ENCODE results near the gene KRT3. TPM values are rescaled to one million over a fixed set of nuclear protein-coding genes. Genes with fewer than 3 reads are reported as not detected.

KRT3 gene
- total and polyA plus RNA-seq, 2 donors (not counting 1 experiment from before 2014, with no cell fraction given): not detected

DNA sequence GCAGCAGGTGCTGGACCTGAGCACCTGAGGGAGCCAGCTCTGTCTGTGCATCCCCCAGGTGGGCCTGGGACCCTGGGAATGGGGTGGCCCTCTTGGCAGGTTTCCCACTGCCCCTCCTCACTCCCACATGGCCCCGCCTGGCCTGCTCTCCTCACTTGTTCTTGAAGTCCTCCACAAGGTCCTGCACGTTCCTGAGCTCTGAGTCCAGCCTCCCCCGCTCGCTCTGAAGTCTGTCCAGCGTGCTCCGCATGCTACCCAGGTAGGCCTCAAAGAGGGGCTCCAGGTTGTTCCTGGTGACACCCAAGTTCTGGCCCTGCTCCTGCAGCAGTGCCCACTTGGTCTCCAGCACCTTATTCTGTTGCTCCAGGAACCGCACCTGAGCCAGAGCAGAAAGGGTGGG, 35.3 kb upstream of the KRT3 start:
- ATAC-seq (ENCODE audit: low read depth) (no peak), DNase-seq (no peak)
- CTCF ChIA-PET: no interaction called here
- Mint-ChIP-seq H3K9me3 (ENCODE audit: insufficient read depth) (no peaks in the 10 kb centered on the region), H3K4me1 (no peaks in the 10 kb centered on the region), H3K4me3 (no peak overlapping the region), H3K27me3 (peaks cover 20% of the 10 kb centered on the region), H3K27ac (no peak overlapping the region)
- H3K27ac ChIP-seq (ENCODE audit: low read length in 2 of 2): no peak overlapping the region
- H3K4me2 ChIP-seq (replicated peaks; ENCODE audit: low read depth, low read length, poor library complexity, severe bottlenecking): no peak overlapping the region
- H3K4me1 ChIP-seq (ENCODE audit: control insufficient read depth in 2 of 2, insufficient read depth in 2 of 2, low read length in 2 of 2): no peaks in the 10 kb centered on the region
- TF ChIP-seq EZH2 (IDR thresholded peaks at IDR 0.05; ENCODE audit: borderline replicate concordance, insufficient read depth, low read depth, low read length, poor library complexity, severe bottlenecking) (no peak), CTCF (IDR thresholded peaks at IDR 0.05) (no peak)
- no peak overlapping the region for H3K9ac ChIP-seq (ENCODE audit: low read length)
- intact Hi-C loops (cut with micrococcal nuclease): no loop called here
- no peaks in the 10 kb centered on the region for H3K36me3 ChIP-seq (replicated peaks in 1 of 2; ENCODE audit: control extremely low read depth in 1 of 2, control insufficient read depth in 1 of 2, extremely low read depth in 1 of 2, insufficient read depth in 2 of 2, low read length in 1 of 2)
- POLR2A ChIA-PET: no interaction called here
- H4K20me1 ChIP-seq (ENCODE audit: control insufficient read depth, insufficient read depth, low read length, poor library complexity, severe bottlenecking): no peaks in the 10 kb centered on the region
- no peak overlapping the region for H3K4me3 ChIP-seq (ENCODE audit: control extremely low read depth in 1 of 5, extremely low read depth in 1 of 5, insufficient read depth in 1 of 5, low read depth in 2 of 5, low read length in 4 of 5)
- WGBS (ENCODE audit: insufficient coverage): 89% methylated on average over 7 of the region's 7 CpGs
- no peaks in the 10 kb centered on the region for H3K9me3 ChIP-seq (ENCODE audit: control extremely low read depth in 1 of 3, control insufficient read depth in 2 of 3, insufficient read depth in 1 of 3, low read length in 2 of 3)
- H2AFZ ChIP-seq (ENCODE audit: insufficient read depth, low read depth, low read length, poor library complexity, severe bottlenecking): no peak overlapping the region
- no peaks in the 10 kb centered on the region for H3K79me2 ChIP-seq (ENCODE audit: control insufficient read depth, insufficient read depth, low read length)
- peaks cover 0 to 4% (median 0%) of the 10 kb centered on the region in 4 experiments for H3K27me3 ChIP-seq (replicated peaks in 1 of 4; ENCODE audit: control extremely low read depth in 1 of 4, control insufficient read depth in 3 of 4, insufficient read depth in 4 of 4, low read length in 3 of 4)

DNA sequence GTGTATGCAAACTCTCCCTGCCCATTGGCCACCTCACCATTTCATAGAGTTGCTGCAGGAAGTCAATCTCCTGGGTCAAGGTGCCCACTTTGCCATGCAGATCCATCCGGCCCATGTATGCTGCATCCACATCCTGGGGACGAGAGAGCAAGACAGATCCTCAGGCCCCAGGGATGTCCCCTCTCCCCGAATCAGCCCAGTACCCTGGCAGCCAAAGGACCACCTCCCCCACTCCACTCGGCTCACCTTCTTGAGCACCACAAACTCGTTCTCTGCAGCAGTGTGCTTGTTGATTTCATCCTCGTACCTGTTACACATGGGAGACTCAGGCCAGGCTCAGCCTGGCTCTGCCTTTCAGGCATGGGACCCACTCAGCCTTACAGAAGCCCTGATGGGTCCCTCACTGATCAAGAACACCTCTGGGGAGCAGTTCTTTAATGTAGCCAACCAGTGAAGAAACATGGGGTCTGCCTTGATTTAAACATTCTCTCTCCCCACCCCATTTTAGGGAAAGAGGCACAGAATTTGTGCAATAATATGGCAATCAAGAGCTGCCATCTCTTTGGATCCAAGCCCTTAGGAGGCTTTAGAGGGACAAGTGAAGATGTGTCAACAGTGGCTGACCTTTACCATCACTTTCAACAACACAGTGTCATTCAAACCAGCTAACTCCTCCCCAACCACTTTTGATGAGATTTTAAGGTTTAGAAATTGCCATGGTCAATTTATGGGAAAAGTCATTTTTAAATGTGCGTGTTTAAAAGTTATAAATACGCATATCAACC, 34.3 kb upstream of the KRT3 start:
- no peaks in the 10 kb centered on the region for H3K9me3 Mint-ChIP-seq (ENCODE audit: insufficient read depth)
- Histone ChIP-seq H4K20me1 (ENCODE audit: control insufficient read depth, insufficient read depth, low read length, poor library complexity, severe bottlenecking) (no peaks in the 10 kb centered on the region), H3K27me3 (replicated peaks in 1 of 4; ENCODE audit: control extremely low read depth in 1 of 4, control insufficient read depth in 3 of 4, insufficient read depth in 4 of 4, low read length in 3 of 4) (peaks cover 0 to 8% (median 0%) of the 10 kb centered on the region in 4 experiments), H3K79me2 (ENCODE audit: control insufficient read depth, insufficient read depth, low read length) (no peaks in the 10 kb centered on the region), H3K4me1 (ENCODE audit: control insufficient read depth in 2 of 2, insufficient read depth in 2 of 2, low read length in 2 of 2) (no peaks in the 10 kb centered on the region), H3K9ac (ENCODE audit: low read length) (no peak overlapping the region), H3K36me3 (replicated peaks in 1 of 2; ENCODE audit: control extremely low read depth in 1 of 2, control insufficient read depth in 1 of 2, extremely low read depth in 1 of 2, insufficient read depth in 2 of 2, low read length in 1 of 2) (no peaks in the 10 kb centered on the region), H3K27ac (ENCODE audit: low read length in 2 of 2) (no peak overlapping the region), H3K4me3 (ENCODE audit: control extremely low read depth in 1 of 5, extremely low read depth in 1 of 5, insufficient read depth in 1 of 5, low read depth in 2 of 5, low read length in 4 of 5) (no peak overlapping the region), H2AFZ (ENCODE audit: insufficient read depth, low read depth, low read length, poor library complexity, severe bottlenecking) (no peak overlapping the region), H3K9me3 (ENCODE audit: control extremely low read depth in 1 of 3, control insufficient read depth in 2 of 3, insufficient read depth in 1 of 3, low read length in 2 of 3) (no peaks in the 10 kb centered on the region), H3K4me2 (replicated peaks; ENCODE audit: low read depth, low read length, poor library complexity, severe bottlenecking) (no peak overlapping the region)
- ChIA-PET POLR2A (no interaction called here), CTCF (no interaction called here)
- intact Hi-C loops (cut with micrococcal nuclease): no loop called here
- ATAC-seq (ENCODE audit: low read depth) (no peak), DNase-seq (no peak)
- WGBS (ENCODE audit: insufficient coverage): 83% methylated on average over 6 of the region's 8 CpGs
- no peaks in the 10 kb centered on the region for H3K4me1 Mint-ChIP-seq
- TF ChIP-seq CTCF (IDR thresholded peaks at IDR 0.05): no peak
- no peak for TF ChIP-seq EZH2 (IDR thresholded peaks at IDR 0.05; ENCODE audit: borderline replicate concordance, insufficient read depth, low read depth, low read length, poor library complexity, severe bottlenecking)
- no peak overlapping the region for H3K4me3 Mint-ChIP-seq
- peaks cover 24% of the 10 kb centered on the region for H3K27me3 Mint-ChIP-seq
- no peak overlapping the region for H3K27ac Mint-ChIP-seq
